ENCODE results near the gene SAPCD1.

Gene SAPCD1

DNA sequence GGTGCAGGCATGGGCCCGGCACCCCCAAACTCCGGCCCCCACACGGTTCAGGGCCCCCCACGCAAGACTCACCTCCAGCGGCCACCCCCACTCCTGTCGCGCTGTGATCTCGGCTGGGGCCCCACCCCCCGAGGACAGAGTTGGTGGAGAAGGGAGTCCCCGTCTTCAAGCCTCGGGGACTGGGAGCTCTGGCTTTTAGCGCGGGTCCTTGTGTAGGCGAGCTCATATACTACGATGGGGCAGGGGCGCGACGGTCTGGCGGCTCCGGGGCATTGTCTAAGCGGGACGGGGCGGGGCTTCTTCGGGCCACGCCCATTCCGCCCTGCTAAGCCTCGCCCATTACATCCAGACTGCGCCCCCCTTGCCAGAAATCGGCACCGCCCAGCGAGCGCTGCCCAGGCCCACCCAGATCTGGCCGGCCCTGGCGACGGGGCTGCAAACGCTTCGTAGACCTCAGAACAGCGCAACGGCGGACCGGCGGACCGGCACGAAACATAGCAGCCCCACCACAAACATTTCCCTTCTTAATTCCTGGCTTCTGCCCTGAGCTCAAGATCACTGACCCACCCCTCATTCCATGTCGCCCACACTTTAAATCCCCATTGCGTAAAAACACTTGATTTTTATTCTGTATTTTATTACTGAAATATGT lies 32.4 kb upstream of the SAPCD1 start:
- DNase-seq, result peak; percentile 68

DNA sequence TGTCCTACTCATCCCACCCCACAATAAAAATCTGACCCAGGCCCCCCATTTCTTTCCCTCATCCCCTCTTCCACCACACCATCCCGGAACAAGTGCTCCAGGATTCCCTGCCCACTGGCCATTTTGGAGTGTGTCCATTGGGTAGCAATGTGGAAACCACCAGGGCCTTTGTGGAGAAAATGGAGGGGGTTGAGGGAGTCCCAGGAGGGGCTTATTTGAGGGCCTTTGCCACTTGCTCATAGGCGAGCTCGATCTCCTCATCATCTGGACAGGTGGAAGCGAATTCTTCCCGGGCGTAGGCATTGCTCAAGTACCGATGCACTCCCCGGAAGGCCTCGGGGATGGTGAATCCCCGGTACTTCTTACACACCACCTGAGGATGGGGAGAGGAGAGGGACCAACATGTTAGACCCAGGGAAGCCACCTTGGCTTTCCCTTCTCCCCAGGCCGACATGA lies 31.8 kb upstream of the SAPCD1 start:
- DNase-seq, result no peak

- no peak for DNase-seq
Measured at GRCh38 chr6:31732029-31732428, 30.4 kb upstream of the SAPCD1 start.

DNA sequence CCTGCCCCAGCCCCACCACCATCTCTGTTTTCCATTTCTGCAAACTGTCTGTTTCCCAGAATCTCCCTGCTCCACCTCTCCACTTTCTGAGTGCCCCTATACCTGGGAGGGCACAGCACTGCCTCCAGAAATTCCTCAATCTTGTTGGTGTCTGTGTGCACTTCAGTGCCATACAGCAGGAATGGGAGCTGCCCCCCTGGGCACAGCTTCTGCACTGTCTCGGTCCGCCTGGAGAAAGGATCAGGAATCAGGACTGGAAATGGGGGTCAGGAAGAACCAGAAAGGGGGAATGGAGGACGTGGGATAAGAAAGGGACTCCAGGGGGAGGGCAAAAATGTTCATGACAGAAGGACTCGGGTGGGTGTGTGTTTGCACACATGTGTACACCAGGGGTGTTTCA lies 28.7 kb upstream of the SAPCD1 start:
- no peak for DNase-seq

DNA sequence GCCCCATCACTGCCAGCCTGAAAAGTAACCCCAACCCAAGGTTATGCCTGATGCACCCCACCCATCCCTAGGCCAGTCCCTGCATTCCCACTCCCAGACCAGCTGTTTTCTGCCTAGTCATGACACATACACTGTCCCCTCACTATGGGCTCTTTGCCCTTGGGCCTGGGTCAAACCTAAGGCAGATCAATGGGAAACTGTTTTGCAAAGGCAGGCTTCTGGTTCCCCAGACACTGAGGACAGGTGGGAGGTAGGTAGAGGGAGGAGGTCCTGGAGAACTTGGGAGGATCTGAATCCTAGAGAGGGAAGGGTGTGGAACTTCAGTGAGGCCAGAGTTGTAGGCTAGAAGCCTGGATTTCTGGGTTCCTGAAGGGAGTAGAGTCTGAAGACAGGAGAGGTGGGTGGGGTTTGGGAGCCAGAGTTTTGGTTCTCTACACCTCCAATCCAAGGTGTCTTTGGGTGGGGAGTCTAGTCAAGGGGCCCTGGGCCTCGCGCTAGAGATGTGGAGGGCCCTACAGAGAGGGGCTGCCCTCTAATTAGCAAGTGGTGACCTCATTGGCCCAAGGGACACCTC lies 28.1 kb upstream of the SAPCD1 start:
- no peak for DNase-seq

GRCh38 chr6:31734821-31735406 lies 27.5 kb upstream of the SAPCD1 start:
- no peak for DNase-seq

DNA sequence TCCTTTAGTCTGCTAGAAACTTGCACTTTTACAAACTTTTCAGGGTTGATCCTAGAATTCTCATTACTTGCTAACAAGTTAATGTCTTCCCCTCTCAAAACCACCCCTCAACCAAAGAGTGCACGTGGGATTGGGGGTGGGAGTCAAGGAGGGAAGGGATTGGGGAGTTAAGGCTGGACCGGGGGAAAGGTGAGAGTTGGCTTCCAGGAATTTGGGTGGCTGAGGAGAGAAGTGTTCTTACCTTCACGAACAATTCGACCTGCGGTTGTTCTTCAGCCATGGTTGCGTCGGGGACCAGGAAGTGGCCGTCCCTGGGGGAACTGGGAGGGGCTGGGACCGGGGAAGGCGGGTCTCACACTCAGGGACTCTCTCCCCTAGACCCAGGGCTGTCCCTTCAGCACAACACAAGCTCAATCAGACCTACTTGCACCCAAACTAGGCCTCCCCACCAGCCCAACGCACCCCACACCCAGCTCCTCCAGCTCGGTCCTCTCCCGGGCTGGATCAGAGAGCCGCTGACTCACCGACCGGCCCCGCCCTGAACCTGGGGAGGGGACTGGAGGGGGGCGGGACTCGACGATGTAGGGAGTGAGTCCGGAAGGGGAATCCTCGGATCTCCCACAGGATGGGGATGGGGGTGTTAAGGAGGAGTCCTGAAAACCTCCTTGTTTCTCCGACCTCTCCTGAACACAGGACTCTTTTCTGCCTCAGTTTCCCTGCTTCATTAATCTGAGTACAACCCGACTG lies 26.3 kb upstream of the SAPCD1 start, which contains the start of gene CLIC1:
Gene CLIC1, minus strand, starts transcription at position 510 of the 747 bp plus-strand sequence. Its CDS starts 230 bp downstream, at position 280.
- DNase-seq, result peak; percentile 63

DNA sequence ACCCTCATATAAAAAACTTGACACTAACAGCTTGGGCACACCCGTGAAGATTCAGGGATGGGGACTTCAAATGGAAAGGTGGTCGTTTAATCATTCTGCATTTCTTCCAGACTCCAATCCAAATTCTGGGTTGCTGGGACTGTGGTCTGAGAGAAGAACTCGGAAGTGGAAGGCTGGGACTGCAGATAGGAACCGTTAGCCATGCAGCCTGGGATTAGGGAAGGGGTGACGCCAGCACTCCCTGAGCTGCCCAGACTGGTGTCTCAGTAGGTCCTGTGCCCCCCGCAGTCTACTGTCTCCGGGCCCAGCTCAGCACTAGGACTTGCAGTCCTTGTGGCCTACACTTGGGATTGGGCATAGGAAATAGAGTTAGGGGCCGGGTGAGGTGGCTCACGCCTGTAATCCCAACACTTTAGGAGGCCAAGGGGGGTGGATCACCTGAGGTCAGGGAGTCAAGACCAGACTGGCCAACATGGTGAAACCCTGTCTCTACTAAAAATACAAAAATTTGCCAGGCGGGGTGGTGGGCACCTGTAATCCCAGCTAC lies 25.6 kb upstream of the SAPCD1 start:
- DNase-seq, result no peak

GRCh38 chr6:31737315-31737990 lies 25.0 kb upstream of the SAPCD1 start:
- DNase-seq, result no peak

GRCh38 chr6:31737991-31738979 lies 24.2 kb upstream of the SAPCD1 start:
- no peak for DNase-seq

- DNase-seq, result peak; percentile 98
Measured at GRCh38 chr6:31739639-31740396, 22.6 kb upstream of the SAPCD1 start, which contains the start of gene MSH5. TSS of gene MSH5 (plus strand) at chr6:31740005. CDS start at chr6:31740467, 462 bp downstream.

DNA sequence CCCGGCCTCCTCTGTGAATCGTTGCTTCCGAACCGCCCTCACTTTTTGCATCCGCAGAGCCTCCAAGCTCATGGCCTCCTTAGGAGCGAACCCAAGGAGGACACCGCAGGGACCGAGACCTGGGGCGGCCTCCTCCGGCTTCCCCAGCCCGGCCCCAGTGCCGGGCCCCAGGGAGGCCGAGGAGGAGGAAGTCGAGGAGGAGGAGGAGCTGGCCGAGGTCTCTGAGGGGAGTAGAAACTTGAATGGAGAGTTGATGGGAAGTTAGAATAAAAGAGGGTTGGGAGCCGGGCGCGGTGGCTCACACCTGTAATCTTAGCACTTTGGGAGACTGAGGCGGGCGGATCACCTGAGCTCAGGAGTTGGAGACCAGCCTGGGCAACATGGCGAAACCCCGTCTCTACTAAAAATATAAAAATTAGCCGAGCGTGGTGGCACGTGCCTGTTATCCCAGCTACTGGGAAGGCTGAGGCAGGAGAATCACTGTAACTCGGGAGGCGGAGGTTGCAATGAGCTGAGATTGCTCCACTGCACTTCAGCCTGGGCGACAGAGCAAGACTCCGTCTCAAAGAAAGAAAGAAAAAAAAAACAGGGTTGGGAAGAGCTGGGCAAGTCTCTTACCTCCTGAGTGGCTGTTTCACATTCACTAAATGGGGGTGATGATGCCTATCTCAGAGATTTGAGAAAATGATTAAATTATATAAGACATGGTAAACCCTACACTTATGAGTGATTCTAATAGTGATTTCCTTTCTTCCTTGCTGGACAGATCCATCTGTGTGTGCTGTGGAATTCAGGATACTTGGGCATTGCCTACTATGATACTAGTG lies 21.8 kb upstream of the SAPCD1 start:
- no peak for DNase-seq

DNA sequence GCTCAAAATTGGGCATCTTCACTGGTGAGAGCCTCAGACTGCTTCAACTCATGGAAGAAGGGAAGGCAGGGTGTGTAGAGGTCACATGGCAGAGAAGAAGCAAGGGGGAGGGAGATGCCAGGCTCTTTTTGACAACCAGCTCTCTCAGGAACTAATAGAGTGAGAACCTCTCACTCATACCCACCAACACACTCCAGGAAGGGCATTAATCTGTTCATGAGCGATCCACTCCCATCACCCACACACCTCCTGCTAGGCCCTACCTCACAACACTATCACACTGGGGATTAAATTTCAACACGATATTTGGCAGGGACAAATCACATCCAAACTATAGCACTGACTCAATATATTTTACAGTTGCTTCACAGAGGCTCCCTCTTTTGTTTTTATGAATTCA lies 20.6 kb upstream of the SAPCD1 start:
- no peak for DNase-seq

- DNase-seq, result no peak
Measured at GRCh38 chr6:31742894-31743293, 19.6 kb upstream of the SAPCD1 start.

DNA sequence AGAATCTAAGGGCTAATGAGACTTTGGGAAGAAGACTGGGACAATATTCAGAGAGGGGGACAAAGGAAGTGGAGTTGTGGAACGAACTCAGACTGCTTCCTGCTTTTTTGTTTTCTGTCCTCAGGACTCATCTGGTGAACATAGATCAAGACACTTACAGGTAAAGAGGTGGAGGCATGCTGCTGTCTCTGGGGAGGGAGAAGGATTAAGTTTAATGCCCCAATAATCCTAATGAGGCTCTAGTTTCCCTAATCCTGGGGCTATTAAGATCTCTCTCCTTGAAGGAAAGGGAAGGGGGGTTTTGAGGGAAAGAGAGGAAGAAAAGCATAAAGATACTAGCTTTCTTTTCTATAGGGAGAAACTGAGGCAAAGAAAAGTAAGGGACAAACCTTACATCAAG lies 18.0 kb upstream of the SAPCD1 start:
- no peak for DNase-seq

DNA sequence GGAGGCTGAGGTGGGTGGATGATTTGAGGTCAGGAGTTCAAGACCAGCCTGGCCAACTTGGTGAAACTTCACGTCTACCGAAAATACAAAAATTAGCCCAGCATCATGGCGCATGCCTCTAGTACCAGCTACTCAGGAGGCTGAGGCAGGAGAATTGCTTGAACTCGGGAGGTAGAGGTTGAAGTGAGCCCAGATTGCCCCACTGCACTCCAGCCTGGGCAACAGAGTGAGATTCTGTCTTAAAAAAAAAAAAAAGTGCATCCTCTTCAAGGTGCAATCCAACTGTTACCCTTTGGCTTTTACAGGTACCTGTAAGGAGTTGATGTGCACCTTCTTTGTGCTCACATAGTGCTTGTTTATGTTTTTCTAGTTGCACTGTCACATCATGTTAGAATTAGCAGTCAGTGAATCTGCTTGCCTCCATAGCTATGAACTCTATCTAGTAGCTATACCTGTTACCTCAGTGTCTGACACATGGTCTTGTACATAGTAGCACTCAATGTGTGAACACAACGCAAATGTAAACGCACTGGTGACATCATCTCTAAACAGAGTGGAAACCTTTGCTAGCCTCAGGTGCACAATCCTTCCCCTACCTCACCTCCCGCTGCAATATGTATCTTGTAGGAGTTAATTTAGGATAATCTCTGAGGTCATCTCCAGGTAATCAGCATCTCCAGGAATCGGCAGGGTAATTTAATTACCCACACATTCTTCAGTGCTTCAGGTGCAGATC lies 13.0 kb upstream of the SAPCD1 start:
- no peak for DNase-seq

GRCh38 chr6:31750411-31751022 lies 11.9 kb upstream of the SAPCD1 start:
- DNase-seq, result no peak

GRCh38 chr6:31752739-31753319 lies 9.6 kb upstream of the SAPCD1 start:
- no peak for DNase-seq

Measured in NCI-H1048 (cell line).